Activated effector memory CD4-positive, alpha-beta T cell treated with anti-CD3 and anti-CD28 coated beads, Interleukin-2, amount 50 U/mL, for 16 hours (primary cell): ENCODE results near the gene SORCS2.

ENCODE experiments used
- DNase-seq: peaks from one replicate; pipeline ENCODE4 v3.0.0-alpha.2; 2020

Gene SORCS2

GRCh38 chr4:7362862-7363430 lies 170.6 kb downstream of the SORCS2 start:
- DNase-seq = no peak

GRCh38 chr4:7364979-7365378 lies 172.6 kb downstream of the SORCS2 start:
- DNase-seq = no peak

GRCh38 chr4:7365462-7366179 lies 173.3 kb downstream of the SORCS2 start:
- DNase-seq = no peak

- no peak for DNase-seq
Measured at GRCh38 chr4:7366180-7366945, 174.0 kb downstream of the SORCS2 start.

- no peak for DNase-seq
Measured at GRCh38 chr4:7366954-7367353, 174.6 kb downstream of the SORCS2 start.

- DNase-seq = no peak
Measured at GRCh38 chr4:7367406-7367805, 175.1 kb downstream of the SORCS2 start.

GRCh38 chr4:7367864-7368277 lies 175.5 kb downstream of the SORCS2 start:
- no peak for DNase-seq

- DNase-seq = no peak
Measured at GRCh38 chr4:7368296-7368695, 176.0 kb downstream of the SORCS2 start.

- DNase-seq = no peak
Measured at GRCh38 chr4:7369511-7369910, 177.2 kb downstream of the SORCS2 start.

GRCh38 chr4:7370038-7370437 lies 177.7 kb downstream of the SORCS2 start:
- DNase-seq = no peak

GRCh38 chr4:7371210-7371941 lies 179.0 kb downstream of the SORCS2 start:
- DNase-seq = no peak

GRCh38 chr4:7372673-7373072 lies 180.3 kb downstream of the SORCS2 start:
- no peak for DNase-seq

GRCh38 chr4:7374571-7374970 lies 182.2 kb downstream of the SORCS2 start:
- no peak for DNase-seq

- DNase-seq = no peak
Measured at GRCh38 chr4:7375427-7375826, 183.1 kb downstream of the SORCS2 start.

GRCh38 chr4:7377223-7377865 lies 185.0 kb downstream of the SORCS2 start:
- DNase-seq = no peak

GRCh38 chr4:7379186-7379585 lies 186.8 kb downstream of the SORCS2 start:
- DNase-seq = no peak

GRCh38 chr4:7379719-7380118 lies 187.4 kb downstream of the SORCS2 start:
- no peak for DNase-seq

- peak; percentile 42 for DNase-seq
Measured at GRCh38 chr4:7381221-7381889, 189.0 kb downstream of the SORCS2 start.

- DNase-seq = peak; percentile 46
Measured at GRCh38 chr4:7381890-7382633, 189.7 kb downstream of the SORCS2 start.

- peak; percentile 12 for DNase-seq
Measured at GRCh38 chr4:7382634-7383014, 190.3 kb downstream of the SORCS2 start.

GRCh38 chr4:7383266-7383665 lies 190.9 kb downstream of the SORCS2 start:
- DNase-seq = peak; percentile 48
